ENCODE measurements around the gene SLC12A6.

- TF ChIP-seq GATA3 (IDR thresholded peaks at IDR 0.05; ENCODE audit: low read depth, low read length) (no peak), GATA2 (IDR thresholded peaks at IDR 0.05; ENCODE audit: low read depth, low read length) (no peak)
Measured at GRCh38 chr15:34259566-34259965, 78.0 kb downstream of the SLC12A6 start.

All from SH-SY5Y (cell line).